Measurements from ENCODE around the gene MOCS1.

Gene MOCS1

DNA sequence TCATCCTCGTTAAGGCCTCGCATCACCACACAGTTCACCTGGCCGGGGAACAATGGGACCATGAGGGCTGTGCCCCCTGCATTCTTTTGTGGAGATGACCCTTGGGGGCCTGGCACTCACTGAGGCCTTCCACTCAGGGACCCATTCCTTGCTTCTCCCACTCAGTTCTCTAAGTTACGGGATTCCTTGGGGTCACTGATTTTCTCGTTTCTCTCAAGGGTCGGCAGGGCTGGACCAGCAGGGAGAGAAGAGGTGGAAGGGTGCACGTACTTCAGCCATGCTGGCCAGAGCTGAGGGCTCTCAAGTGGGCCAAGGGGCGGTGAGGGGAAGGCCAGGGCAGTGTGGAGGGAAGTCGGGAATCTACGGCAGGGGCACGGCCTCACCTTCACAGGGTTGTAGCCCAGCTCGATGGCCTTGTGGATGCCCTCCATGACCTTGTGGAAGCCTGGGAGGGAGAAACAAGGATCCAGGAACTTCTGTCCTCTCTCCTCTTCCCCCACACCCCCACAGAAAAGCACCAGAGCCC, 20.8 kb downstream of the MOCS1 start:
- Histone ChIP-seq H3K27ac (ENCODE audit: extremely low read depth, low read depth, low read length) (no peak overlapping the region), H3K9me3 (ENCODE audit: control insufficient read depth, insufficient read depth, low read depth, low read length) (no peaks in the 10 kb centered on the region), H3K36me3 (ENCODE audit: control insufficient read depth in 2 of 2, insufficient read depth in 1 of 2, low read length in 2 of 2) (peaks cover 0 to 54% of the 10 kb centered on the region in 2 experiments; a peak in 1 of 3 replicates), H3K4me3 (ENCODE audit: low read depth, low read length) (no peak overlapping the region), H3K4me1 (ENCODE audit: control insufficient read depth, insufficient read depth, low read length) (no peaks in the 10 kb centered on the region)
- ChIA-PET POLR2A (no interaction called here), CTCF (no interaction called here)
- TF ChIP-seq, protein P1, sequence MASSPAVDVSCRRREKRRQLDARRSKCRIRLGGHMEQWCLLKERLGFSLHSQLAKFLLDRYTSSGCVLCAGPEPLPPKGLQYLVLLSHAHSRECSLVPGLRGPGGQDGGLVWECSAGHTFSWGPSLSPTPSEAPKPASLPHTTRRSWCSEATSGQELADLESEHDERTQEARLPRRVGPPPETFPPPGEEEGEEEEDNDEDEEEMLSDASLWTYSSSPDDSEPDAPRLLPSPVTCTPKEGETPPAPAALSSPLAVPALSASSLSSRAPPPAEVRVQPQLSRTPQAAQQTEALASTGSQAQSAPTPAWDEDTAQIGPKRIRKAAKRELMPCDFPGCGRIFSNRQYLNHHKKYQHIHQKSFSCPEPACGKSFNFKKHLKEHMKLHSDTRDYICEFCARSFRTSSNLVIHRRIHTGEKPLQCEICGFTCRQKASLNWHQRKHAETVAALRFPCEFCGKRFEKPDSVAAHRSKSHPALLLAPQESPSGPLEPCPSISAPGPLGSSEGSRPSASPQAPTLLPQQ (tag by site-specific recombination; IDR thresholded peaks at IDR 0.05) = no peak
- TF ChIP-seq ZFP41 (tag by site-specific recombination; IDR thresholded peaks at IDR 0.05; ENCODE audit: borderline replicate concordance) = no peak
- TF ChIP-seq ZNF76 (tag by site-specific recombination; IDR thresholded peaks at IDR 0.05; ENCODE audit: borderline replicate concordance, low read depth) = no peak
- no peak for TF ChIP-seq ZSCAN16 (tag by site-specific recombination; IDR thresholded peaks at IDR 0.05)
- TF ChIP-seq, protein P2, sequence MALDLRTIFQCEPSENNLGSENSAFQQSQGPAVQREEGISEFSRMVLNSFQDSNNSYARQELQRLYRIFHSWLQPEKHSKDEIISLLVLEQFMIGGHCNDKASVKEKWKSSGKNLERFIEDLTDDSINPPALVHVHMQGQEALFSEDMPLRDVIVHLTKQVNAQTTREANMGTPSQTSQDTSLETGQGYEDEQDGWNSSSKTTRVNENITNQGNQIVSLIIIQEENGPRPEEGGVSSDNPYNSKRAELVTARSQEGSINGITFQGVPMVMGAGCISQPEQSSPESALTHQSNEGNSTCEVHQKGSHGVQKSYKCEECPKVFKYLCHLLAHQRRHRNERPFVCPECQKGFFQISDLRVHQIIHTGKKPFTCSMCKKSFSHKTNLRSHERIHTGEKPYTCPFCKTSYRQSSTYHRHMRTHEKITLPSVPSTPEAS (tag by site-specific recombination; IDR thresholded peaks at IDR 0.05) = no peak
- TF ChIP-seq, protein P3, sequence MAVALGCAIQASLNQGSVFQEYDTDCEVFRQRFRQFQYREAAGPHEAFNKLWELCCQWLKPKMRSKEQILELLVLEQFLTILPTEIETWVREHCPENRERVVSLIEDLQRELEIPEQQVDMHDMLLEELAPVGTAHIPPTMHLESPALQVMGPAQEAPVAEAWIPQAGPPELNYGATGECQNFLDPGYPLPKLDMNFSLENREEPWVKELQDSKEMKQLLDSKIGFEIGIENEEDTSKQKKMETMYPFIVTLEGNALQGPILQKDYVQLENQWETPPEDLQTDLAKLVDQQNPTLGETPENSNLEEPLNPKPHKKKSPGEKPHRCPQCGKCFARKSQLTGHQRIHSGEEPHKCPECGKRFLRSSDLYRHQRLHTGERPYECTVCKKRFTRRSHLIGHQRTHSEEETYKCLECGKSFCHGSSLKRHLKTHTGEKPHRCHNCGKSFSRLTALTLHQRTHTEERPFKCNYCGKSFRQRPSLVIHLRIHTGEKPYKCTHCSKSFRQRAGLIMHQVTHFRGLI (tag by site-specific recombination; IDR thresholded peaks at IDR 0.05) = no peak
- no peak for TF ChIP-seq ZBTB1 (tag by site-specific recombination; IDR thresholded peaks at IDR 0.05)

DNA sequence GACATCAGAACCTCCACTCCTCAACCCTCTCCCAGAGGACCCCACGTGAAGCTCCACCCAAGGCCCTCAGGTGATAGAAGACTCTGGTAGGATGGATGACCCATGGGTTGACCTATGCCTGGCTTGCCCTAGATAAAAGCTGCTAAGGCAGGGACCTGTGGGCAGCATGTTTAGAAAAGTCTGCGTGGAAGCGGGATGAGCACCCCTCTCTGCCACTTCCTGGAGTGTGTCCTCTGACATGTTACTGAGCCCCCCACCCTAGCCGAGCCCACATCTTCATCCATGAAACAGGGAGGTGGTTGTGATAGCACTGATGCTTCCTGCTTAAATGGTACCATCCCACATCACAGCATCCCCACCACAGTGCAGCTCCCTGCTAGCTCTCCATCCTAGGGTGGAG, 21.8 kb downstream of the MOCS1 start:
- ChIA-PET POLR2A (no interaction called here), CTCF (interaction anchor here (0.9 kb wide), 1 partner anchor 47 kb away, joined by 3 read pairs; no protein-coding TSS in a partner anchor)
- H3K36me3 ChIP-seq (ENCODE audit: control insufficient read depth in 2 of 2, insufficient read depth in 1 of 2, low read length in 2 of 2) = peaks cover 0 to 57% of the 10 kb centered on the region in 2 experiments; a peak in 1 of 3 replicates
- H3K4me3 ChIP-seq (ENCODE audit: low read depth, low read length) = no peak overlapping the region
- no peak overlapping the region for H3K27ac ChIP-seq (ENCODE audit: extremely low read depth, low read depth, low read length)
- H3K4me1 ChIP-seq (ENCODE audit: control insufficient read depth, insufficient read depth, low read length) = no peaks in the 10 kb centered on the region
- TF ChIP-seq, protein P4, sequence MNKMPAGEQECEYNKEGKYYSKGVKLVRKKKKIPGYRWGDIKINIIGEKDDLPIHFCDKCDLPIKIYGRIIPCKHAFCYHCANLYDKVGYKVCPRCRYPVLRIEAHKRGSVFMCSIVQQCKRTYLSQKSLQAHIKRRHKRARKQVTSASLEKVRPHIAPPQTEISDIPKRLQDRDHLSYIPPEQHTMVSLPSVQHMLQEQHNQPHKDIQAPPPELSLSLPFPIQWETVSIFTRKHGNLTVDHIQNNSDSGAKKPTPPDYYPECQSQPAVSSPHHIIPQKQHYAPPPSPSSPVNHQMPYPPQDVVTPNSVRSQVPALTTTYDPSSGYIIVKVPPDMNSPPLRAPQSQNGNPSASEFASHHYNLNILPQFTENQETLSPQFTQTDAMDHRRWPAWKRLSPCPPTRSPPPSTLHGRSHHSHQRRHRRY (tag by site-specific recombination; IDR thresholded peaks at IDR 0.05) = no peak
- no peaks in the 10 kb centered on the region for H3K9me3 ChIP-seq (ENCODE audit: control insufficient read depth, insufficient read depth, low read depth, low read length)

DNA sequence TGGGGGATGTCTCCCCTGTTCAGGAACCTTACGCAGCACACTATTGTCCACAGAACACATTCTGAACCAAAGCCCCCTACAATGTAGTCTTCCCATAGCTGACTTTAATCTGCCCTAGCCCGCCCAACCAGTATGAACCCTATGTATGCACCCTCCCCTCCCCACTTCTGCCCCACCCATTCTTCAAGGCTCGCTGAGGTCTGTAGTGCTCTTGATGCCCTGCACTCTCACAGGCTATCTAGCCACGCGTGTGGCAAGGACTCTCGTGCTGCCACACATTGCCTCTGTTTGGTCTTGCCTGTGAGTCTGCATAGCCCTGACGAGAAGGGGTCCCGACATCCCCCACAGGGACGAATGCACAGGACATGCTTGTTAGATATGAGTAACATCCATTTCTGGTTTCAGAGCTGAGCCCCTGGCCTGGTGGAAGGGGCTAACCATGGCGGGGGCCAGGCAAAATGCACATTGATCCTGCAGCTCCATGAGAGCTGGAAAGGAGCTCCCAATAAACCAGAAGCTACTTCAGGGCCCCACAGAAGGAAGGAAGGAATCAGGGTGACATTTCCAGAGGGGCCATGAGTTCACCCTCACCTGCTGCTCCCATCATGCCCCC, 22.6 kb downstream of the MOCS1 start:
- no peaks in the 10 kb centered on the region for H3K4me1 ChIP-seq (ENCODE audit: control insufficient read depth, insufficient read depth, low read length)
- no peaks in the 10 kb centered on the region for H3K9me3 ChIP-seq (ENCODE audit: control insufficient read depth, insufficient read depth, low read depth, low read length)
- no peak overlapping the region for H3K4me3 ChIP-seq (ENCODE audit: low read depth, low read length)
- ChIA-PET CTCF (interaction anchor here (0.9 kb wide), 1 partner anchor 46 kb away, joined by 3 read pairs; no protein-coding TSS in a partner anchor), POLR2A (no interaction called here)
- peaks cover 0 to 55% of the 10 kb centered on the region in 2 experiments; a peak in 1 of 3 replicates for H3K36me3 ChIP-seq (ENCODE audit: control insufficient read depth in 2 of 2, insufficient read depth in 1 of 2, low read length in 2 of 2)
- no peak overlapping the region for H3K27ac ChIP-seq (ENCODE audit: extremely low read depth, low read depth, low read length)
- TF ChIP-seq ZNF670 (tag by site-specific recombination; IDR thresholded peaks at IDR 0.05; ENCODE audit: low read depth) (no peak), ZNF416 (tag by site-specific recombination; IDR thresholded peaks at IDR 0.05) (no peak), ZNF677 (tag by site-specific recombination; IDR thresholded peaks at IDR 0.05) (no peak), ZNF624 (tag by site-specific recombination; IDR thresholded peaks at IDR 0.05) (no peak), ZNF114 (tag by site-specific recombination; IDR thresholded peaks at IDR 0.05) (no peak), ZNF623 (tag by site-specific recombination; IDR thresholded peaks at IDR 0.05) (no peak), ZEB2 (tag by site-specific recombination; IDR thresholded peaks at IDR 0.05) (no peak), KLF16 (tag by site-specific recombination; IDR thresholded peaks at IDR 0.05) (no peak), ZNF768 (tag by site-specific recombination; IDR thresholded peaks at IDR 0.05) (no peak), GLI2 (tag by site-specific recombination; IDR thresholded peaks at IDR 0.05; ENCODE audit: borderline replicate concordance, low read depth) (no peak), ZNF155 (tag by site-specific recombination; IDR thresholded peaks at IDR 0.05) (no peak)
- TF ChIP-seq, protein P5, sequence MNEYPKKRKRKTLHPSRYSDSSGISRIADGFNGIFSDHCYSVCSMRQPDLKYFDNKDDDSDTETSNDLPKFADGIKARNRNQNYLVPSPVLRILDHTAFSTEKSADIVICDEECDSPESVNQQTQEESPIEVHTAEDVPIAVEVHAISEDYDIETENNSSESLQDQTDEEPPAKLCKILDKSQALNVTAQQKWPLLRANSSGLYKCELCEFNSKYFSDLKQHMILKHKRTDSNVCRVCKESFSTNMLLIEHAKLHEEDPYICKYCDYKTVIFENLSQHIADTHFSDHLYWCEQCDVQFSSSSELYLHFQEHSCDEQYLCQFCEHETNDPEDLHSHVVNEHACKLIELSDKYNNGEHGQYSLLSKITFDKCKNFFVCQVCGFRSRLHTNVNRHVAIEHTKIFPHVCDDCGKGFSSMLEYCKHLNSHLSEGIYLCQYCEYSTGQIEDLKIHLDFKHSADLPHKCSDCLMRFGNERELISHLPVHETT (tag by site-specific recombination; IDR thresholded peaks at IDR 0.05) = no peak
